Measurements from ENCODE around the gene SPPL3.
"Not testable (repeated sequence)": the region's sequence is repeated elsewhere in the genome, so short reads cannot be mapped to it uniquely, and the experiment has no call there.

The SPPL3 gene

GRCh38 chr12:120751389-120751788 is 152.8 kb downstream of the SPPL3 start:
- no peak for DNase-seq (ENCODE audit: low read depth in 2 of 2)

- DNase-seq (ENCODE audit: low read depth in 2 of 2) = no peak
Measured at GRCh38 chr12:120750806-120751205, 153.4 kb downstream of the SPPL3 start.

- no peak for DNase-seq (ENCODE audit: low read depth in 2 of 2)
Measured at GRCh38 chr12:120749256-120749655, 154.9 kb downstream of the SPPL3 start.

DNA sequence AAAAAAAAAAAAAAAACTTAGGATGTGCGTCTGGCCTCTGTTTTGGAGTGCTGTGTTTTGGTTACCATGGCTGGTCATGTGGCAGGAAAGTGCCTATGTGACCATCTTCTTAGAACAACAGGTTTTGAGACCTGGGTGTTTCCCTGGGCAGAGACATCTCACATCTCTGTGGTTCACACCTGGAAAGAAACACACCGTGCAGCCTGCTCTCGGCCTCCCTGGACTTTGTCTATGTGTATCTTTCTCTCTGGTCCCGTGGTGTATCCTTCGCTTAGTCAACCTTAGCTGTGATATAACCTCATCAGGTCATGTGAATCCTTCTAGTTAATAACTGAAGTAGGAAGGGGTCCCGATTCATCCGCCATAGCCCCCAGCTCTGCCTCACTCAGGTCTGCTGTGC is 155.9 kb downstream of the SPPL3 start:
- DNase-seq (ENCODE audit: low read depth in 2 of 2) = no peak

DNA sequence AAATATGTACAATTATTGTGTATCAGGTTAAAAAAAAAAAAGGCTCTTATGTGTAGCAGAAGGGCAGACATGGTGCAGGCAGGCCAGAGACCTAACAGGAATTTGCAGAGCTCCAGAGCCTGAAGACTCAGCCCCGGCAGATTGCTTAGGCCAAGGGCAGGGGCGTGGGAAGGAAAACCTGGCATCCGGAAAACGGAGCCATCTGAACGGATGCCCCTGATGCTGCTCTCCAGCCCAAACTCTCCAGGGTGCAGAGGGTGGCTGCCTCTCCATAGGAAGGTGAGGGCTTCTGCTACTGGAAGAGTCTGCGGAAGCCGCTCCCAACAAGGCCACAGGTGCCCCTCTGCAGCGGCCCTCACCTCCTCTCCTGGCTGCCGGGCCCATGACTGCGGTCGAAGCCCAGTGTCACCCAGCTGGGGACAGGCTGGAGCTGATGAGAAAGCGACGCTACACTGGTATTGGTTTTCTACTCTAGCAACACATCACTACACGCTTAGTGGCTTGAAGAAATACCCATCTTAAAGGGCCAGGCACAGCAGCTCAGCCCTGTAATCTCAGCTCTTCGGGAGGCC is 159.2 kb downstream of the SPPL3 start:
- no peak for DNase-seq (ENCODE audit: low read depth in 2 of 2)

DNA sequence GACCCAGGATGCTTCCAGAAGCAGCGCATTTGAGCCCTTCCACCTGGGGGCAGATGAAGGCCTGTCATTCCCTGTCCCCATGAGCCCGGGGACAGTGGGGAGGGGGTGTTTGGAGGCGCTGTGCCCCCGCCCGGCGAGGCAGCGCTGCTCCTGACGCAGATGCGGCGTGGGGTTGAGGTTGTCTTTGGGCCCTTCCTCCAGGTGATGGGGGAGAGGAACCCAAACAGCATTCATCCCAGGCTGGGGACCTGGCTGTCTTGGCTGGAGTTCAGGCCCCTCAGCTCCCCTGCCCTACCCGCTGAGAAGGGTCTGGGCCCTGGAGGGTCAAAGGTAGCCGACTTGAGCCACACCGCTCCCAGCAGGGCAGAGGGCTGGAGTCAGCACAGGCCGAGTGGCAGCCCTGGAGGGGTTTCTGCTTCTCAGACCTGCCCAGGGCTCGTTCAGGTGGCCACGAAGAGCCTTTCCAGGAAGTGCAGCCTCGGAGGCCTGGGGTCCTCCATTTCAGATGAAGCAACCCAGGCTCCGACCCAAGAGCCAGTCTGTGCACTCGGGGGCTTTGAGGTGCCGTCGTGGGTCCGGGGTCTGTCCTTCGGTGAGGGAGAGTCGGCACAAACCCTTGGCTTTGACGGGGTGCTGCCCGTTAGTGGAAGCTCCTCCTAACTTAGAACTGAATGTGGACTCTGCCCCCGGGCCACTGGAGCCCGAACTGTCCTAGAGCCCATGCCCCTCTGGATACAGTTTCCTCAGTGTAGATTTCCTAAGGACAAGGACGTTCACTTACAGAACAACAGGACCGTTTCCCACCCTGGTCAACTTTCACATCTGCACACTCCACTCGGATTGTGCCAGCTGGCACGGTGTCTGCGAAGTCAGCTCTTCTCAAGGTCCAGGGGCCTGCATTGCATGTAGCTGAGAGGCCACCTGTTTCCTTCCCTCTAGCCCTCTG is 162.4 kb downstream of the SPPL3 start:
- DNase-seq (ENCODE audit: low read depth in 2 of 2) = no peak

GRCh38 chr12:120740871-120741270 is 163.3 kb downstream of the SPPL3 start:
- no peak for DNase-seq (ENCODE audit: low read depth in 2 of 2)

GRCh38 chr12:120739821-120740613 is 164.1 kb downstream of the SPPL3 start:
- no peak for DNase-seq (ENCODE audit: low read depth in 2 of 2)

DNA sequence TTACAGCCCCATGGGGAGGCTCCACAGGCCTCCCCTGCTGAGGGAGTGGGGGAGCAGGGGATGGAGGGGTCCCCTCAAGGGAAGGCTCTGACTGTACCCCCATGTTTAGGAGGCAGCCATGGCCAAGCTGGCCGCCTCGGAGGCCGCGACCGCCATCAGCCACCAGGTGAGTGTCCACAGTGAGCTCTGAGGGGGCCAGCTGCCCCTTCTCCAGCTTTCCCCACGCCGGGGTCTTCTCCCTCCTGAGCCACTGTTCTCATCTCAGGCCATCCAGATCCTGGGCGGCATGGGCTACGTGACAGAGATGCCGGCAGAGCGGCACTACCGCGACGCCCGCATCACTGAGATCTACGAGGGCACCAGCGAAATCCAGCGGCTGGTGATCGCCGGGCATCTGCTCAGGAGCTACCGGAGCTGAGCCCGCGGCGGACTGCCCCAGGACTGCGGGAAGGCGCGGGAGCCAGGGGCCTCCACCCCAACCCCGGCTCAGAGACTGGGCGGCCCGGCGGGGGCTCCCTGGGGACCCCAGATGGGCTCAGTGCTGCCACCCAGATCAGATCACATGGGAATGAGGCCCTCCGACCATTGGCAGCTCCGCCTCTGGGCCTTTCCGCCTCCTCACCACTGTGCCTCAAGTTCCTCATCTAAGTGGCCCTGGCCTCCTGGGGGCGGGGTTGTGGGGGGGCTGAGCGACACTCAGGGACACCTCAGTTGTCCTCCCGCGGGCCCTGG is 165.0 kb downstream of the SPPL3 start:
- no peak for DNase-seq (ENCODE audit: low read depth in 2 of 2)

DNA sequence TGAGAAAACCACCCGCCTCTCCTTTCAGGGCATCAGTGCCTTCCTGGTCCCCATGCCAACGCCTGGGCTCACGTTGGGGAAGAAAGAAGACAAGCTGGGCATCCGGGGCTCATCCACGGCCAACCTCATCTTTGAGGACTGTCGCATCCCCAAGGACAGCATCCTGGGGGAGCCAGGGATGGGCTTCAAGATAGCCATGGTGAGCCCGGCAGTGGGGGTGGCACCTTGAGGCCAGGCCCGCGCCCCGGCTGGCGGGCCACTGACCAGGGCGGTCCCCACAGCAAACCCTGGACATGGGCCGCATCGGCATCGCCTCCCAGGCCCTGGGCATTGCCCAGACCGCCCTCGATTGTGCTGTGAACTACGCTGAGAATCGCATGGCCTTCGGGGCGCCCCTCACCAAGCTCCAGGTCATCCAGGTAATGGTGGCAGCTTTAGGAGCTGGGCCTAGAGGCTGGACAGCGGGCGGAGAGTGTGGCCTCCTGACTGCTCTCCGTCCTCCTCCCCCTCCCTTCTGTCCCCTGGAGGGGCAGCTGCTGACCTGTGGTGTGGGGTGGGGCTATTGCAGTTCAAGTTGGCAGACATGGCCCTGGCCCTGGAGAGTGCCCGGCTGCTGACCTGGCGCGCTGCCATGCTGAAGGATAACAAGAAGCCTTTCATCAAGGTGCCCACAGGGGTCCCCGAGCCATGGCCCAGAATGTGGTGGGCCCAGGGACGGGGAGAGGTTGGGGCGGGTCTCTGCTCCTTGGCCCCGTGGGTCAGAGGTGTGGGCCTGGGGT is 165.7 kb downstream of the SPPL3 start:
- no peak for DNase-seq (ENCODE audit: low read depth in 2 of 2)

DNA sequence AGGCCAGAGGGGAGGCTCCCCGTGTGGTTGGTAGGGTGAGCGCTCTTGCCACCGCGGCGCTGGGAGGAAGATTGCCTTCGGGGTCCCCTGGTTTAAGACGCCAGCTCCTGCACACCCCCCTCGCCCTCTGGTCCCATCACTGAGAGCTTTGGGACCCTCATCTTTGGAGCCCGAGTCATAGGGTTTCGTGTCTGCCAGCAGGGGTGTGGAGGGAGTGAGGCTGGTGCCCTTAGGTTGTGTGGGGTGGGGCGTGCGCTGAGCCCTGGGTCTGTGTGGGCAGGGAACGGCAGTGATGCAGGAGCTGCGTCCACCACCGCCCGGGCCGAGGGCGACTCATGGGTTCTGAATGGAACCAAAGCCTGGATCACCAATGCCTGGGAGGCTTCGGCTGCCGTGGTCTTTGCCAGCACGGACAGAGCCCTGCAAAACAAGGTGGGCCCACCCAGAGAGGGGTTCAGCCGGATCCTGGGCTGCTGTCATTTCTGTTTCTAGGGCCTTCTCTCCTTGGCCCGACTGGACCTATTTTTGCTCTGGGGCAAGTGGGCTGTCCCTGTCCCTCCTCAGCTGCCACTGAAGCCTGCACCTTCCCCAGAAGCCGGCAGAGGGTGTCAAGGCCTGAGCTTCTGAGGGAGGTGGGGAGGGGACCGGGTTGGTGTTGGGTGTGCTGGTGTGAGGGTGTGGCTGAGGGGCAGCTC is 166.5 kb downstream of the SPPL3 start:
- DNase-seq (ENCODE audit: low read depth in 2 of 2) = no peak

- DNase-seq (ENCODE audit: low read depth in 2 of 2) = no peak
Measured at GRCh38 chr12:120736404-120737331, 167.5 kb downstream of the SPPL3 start.

DNA sequence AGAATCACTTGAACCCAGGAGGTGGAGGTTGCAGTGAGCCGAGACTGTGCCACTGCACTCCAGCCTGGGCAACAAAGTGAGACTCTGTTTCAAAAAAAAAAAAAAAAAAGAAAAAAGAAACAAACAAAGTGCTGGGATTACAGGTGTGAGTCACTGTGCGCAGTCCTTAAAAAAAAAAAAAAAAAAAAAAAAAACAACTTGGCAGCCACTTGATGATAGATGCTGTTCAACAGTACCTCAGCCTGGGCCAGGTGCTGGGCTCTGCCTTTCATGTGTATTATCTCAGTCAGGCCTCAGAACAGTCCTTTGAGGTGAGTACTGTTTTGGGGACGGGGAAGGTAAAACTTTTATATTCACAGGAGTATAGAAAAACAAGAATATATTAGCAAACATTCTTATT is 169.0 kb downstream of the SPPL3 start:
- DNase-seq (ENCODE audit: low read depth in 2 of 2) = no peak

- no peak for DNase-seq (ENCODE audit: low read depth in 2 of 2)
Measured at GRCh38 chr12:120734210-120734609, 169.9 kb downstream of the SPPL3 start.

- DNase-seq (ENCODE audit: low read depth in 2 of 2) = no peak
Measured at GRCh38 chr12:120733574-120733973, 170.6 kb downstream of the SPPL3 start.

GRCh38 chr12:120732198-120732597 is 172.0 kb downstream of the SPPL3 start:
- DNase-seq (ENCODE audit: low read depth in 2 of 2) = not testable (repeated sequence)

GRCh38 chr12:120726961-120727360 is 177.2 kb downstream of the SPPL3 start:
- DNase-seq (ENCODE audit: low read depth in 2 of 2) = no peak

DNA sequence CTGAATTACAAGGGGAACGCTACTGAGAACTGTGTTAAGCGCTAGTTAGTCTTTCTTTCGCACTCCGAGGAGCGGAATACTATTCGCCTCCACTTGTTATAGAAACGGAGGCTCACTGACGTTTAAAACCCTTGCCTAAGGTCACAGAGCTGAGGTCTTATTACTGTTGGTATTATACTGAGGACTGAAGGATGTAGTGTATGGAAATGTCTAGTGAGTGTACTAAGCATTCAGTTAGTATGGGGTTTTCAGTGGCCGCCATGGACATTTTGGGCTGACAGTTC is 177.7 kb downstream of the SPPL3 start:
- DNase-seq (ENCODE audit: low read depth in 2 of 2) = no peak

Data from activated CD4-positive, alpha-beta T cell treated with anti-CD3 and anti-CD28 coated beads for 24 hours (primary cell).